Measurements from ENCODE around the gene PTDSS2. TPM values are rescaled to one million over a fixed set of nuclear protein-coding genes. Genes with fewer than 3 reads are reported as not detected.

PTDSS2 gene
- total RNA-seq, 1 donor from 2014 or later = 110 TPM

Other genes with a start within 250 kb of the PTDSS2 start
- 19.3 and 21.1 TPM in 2 replicates for gene BET1L, start 242.9 kb upstream of the PTDSS2 start, total RNA-seq
- 139 and 149 TPM in 2 replicates for gene RIC8A, start 242.6 kb upstream of the PTDSS2 start, total RNA-seq
- gene SIRT3, start 213.9 kb upstream of the PTDSS2 start, total RNA-seq = 7.9 and 9.4 TPM in 2 replicates
- 104 and 116 TPM in 2 replicates for gene PSMD13, start 213.3 kb upstream of the PTDSS2 start, total RNA-seq
- not detected in 2 replicates for gene NLRP6, start 171.9 kb upstream of the PTDSS2 start, total RNA-seq
- gene PGGHG, start 161.2 kb upstream of the PTDSS2 start, total RNA-seq = 8.2 and 8.3 TPM in 2 replicates
- not detected in 2 replicates for gene IFITM5, start 150.8 kb upstream of the PTDSS2 start, total RNA-seq
- 12.5 and 14.4 TPM in 2 replicates for gene IFITM2, start 142.5 kb upstream of the PTDSS2 start, total RNA-seq
- 14.3 and 17.3 TPM in 2 replicates for gene IFITM1, start 136.2 kb upstream of the PTDSS2 start, total RNA-seq
- gene IFITM3, start 129.4 kb upstream of the PTDSS2 start, total RNA-seq = 33.1 and 57.7 TPM in 2 replicates
- 0.40 and 1.3 TPM in 2 replicates for gene B4GALNT4, start 80.8 kb upstream of the PTDSS2 start, total RNA-seq
- 1.4 and 8.9 TPM in 2 replicates for gene PKP3, start 56.1 kb upstream of the PTDSS2 start, total RNA-seq
- gene SIGIRR, start 35.3 kb upstream of the PTDSS2 start, total RNA-seq = 1.5 and 1.7 TPM in 2 replicates
- gene ANO9, start 8.3 kb upstream of the PTDSS2 start, total RNA-seq = 0.42 and 0.94 TPM in 2 replicates
- gene RNH1, start 57.0 kb downstream of the PTDSS2 start, total RNA-seq = 419 and 464 TPM in 2 replicates
- gene HRAS, start 85.3 kb downstream of the PTDSS2 start, total RNA-seq = 37.9 and 66.0 TPM in 2 replicates
- 1.3 and 2.3 TPM in 2 replicates for gene LRRC56, start 87.2 kb downstream of the PTDSS2 start, total RNA-seq
- gene LMNTD2, start 110.5 kb downstream of the PTDSS2 start, total RNA-seq = 0.31 and 0.78 TPM in 2 replicates
- gene RASSF7, start 110.7 kb downstream of the PTDSS2 start, total RNA-seq = 21.1 and 32.2 TPM in 2 replicates
- 27.7 and 31.2 TPM in 2 replicates for gene PHRF1, start 126.2 kb downstream of the PTDSS2 start, total RNA-seq
- 25.1 and 29.3 TPM in 2 replicates for gene IRF7, start 165.7 kb downstream of the PTDSS2 start, total RNA-seq
- gene CDHR5, start 174.7 kb downstream of the PTDSS2 start, total RNA-seq = not detected in 2 replicates
- not detected in 2 replicates for gene SCT, start 176.9 kb downstream of the PTDSS2 start, total RNA-seq
- gene DRD4, start 187.0 kb downstream of the PTDSS2 start, total RNA-seq = not detected in 2 replicates
- gene DEAF1, start 244.9 kb downstream of the PTDSS2 start, total RNA-seq = 22.5 and 35.8 TPM in 2 replicates
- gene TMEM80, start 245.5 kb downstream of the PTDSS2 start, total RNA-seq = 37.8 and 44.7 TPM in 2 replicates